Subcutaneous abdominal adipose tissue (tissue), 5 donors: ENCODE results near the gene KRT76.
"Not testable (repeated sequence)": the region's sequence is repeated elsewhere in the genome, so short reads cannot be mapped to it uniquely, and the experiment has no call there.

Experiments
- H3K27ac ChIP-seq: one replicate; pipeline ENCODE4 v1.7.0; 2013; ENCODE audit warnings: low read depth, mild to moderate bottlenecking, inconsistent platforms, low read length, moderate library complexity
- H3K27me3 ChIP-seq, 5 donors: one replicate each; pipeline ENCODE4 v1.7.0; 2013; ENCODE audit warnings: low read length in 5 of 5, inconsistent platforms in 1 of 5; ENCODE audit not compliant: control insufficient read depth in 5 of 5, insufficient read depth in 4 of 5
- H3K36me3 ChIP-seq, 5 donors: one replicate each; pipeline ENCODE4 v1.7.0; 2013; ENCODE audit warnings: low read length in 5 of 5; ENCODE audit not compliant: control insufficient read depth in 5 of 5, insufficient read depth in 5 of 5
- H3K4me1 ChIP-seq, 5 donors: one replicate each; pipeline ENCODE4 v1.7.0; 2013; ENCODE audit warnings: low read length in 5 of 5, mild to moderate bottlenecking in 3 of 5, moderate library complexity in 1 of 5; ENCODE audit not compliant: control insufficient read depth in 5 of 5, insufficient read depth in 5 of 5
- H3K4me3 ChIP-seq, 5 donors: one replicate each; pipeline ENCODE4 v1.7.0; 2013; ENCODE audit warnings: low read length in 5 of 5, low read depth in 1 of 5
- H3K9ac ChIP-seq, 5 donors: one replicate each; pipeline ENCODE4 v1.7.0; 2013; ENCODE audit warnings: low read length in 5 of 5, mild to moderate bottlenecking in 4 of 5, moderate library complexity in 3 of 5
- H3K9me3 ChIP-seq, 5 donors: one replicate each; pipeline ENCODE4 v1.7.0; 2013; ENCODE audit warnings: low read length in 5 of 5; ENCODE audit not compliant: control insufficient read depth in 5 of 5
- donor health status: healthy.
- donor health status: healthy.
- donor health status: healthy.
- donor health status: healthy.
- donor health status: healthy.

Gene KRT76

DNA sequence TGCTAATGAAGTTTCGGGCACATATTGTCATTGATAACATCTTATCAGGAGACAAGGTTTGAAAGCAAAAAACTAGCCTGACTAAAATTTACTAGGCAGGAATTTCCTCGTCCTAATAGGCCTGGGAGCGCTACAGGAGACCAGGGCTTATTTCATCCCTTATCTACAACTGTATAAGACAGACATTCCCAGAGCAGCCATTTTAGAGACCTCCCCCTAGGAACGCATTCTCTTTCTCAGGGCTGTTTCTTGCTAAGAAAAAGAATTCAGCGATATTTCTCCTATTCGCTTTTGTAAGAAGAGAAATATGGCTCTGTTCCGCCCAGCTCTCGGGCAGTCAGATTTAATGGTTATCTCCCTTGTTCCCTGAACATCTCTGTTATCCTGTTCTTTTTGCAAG, 15.9 kb downstream of the KRT76 start:
- not testable (repeated sequence) for H3K9ac ChIP-seq, H3K4me3 ChIP-seq, H3K36me3 ChIP-seq, H3K27ac ChIP-seq, H3K4me1 ChIP-seq
- Histone ChIP-seq H3K9me3 (peaks cover 3 to 19% (median 11%) of the 10 kb centered on the region in 5 donors), H3K27me3 (peaks cover 0 to 17% (median 6%) of the 10 kb centered on the region in 5 donors)

DNA sequence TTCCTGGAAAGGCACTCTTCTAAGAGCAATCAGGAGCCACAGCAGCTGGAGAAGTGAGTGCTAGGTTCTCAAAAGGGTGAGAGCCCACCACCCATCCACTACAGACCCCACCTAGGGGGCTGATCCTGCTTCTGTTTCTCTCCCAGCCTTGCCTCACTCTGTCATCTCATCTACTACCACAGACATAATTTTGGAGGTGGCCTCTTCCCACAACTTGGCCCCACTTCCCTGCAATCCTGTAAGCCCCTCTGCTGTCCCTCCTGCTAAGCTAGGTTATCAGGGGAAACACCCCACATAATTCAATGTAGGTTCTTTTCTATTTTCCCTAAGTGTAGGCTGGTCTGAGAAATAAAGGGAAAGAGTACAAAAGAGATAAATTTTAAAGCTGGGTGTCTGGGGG, 16.5 kb downstream of the KRT76 start:
- no peak overlapping the region for H3K4me3 ChIP-seq
- H3K27ac ChIP-seq: no peak overlapping the region
- H3K9me3 ChIP-seq: peaks cover 3 to 19% (median 11%) of the 10 kb centered on the region in 5 donors
- H3K27me3 ChIP-seq: peaks cover 0 to 17% (median 7%) of the 10 kb centered on the region in 5 donors
- H3K4me1 ChIP-seq: peaks cover 0 to 3% (median 0%) of the 10 kb centered on the region in 5 donors
- no peaks in the 10 kb centered on the region for H3K36me3 ChIP-seq
- no peak overlapping the region for H3K9ac ChIP-seq

DNA sequence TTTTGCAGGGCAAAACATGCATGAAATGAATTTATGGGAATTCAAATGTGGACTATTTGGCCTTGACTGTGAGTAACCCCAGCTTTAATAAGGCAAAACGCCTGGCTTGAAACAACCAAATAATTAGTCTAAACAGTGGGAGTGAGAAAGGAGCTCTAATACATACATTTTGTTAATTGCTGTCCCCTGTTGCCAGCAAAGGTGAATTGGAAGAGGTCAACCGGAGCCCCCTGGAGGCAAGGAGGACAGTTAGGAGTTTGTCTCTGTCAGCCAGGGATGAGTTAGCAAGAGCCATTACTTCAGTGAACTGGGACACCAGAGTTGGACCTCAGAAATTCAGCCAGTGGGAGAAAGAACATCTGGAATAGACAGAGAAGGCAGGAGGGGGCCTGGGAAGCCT, 17.4 kb downstream of the KRT76 start:
- Histone ChIP-seq H3K4me3 (no peak overlapping the region), H3K36me3 (no peaks in the 10 kb centered on the region), H3K4me1 (peaks cover 0 to 3% (median 0%) of the 10 kb centered on the region in 5 donors), H3K27ac (no peak overlapping the region), H3K9me3 (peaks cover 3 to 19% (median 11%) of the 10 kb centered on the region in 5 donors), H3K9ac (no peak overlapping the region), H3K27me3 (peaks cover 0 to 17% (median 7%) of the 10 kb centered on the region in 5 donors)

DNA sequence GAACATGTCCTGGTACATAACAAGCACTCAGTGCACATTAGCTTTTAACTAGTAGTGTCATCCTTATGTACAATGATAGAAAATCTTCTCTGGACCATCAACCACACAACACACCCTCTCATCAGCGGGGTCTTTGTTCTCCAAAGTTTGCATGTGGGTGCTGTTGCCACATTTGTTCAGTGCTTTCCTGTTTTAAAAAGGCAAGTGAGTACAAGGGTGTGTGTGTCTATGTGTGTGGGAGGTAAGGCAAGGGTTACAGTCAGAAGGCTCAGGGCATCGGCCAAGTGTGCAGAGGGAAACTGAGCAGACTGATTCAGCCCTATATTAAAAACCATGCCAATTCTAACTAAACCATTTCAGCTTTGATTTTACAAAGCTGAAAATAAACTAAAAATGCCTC, 17.9 kb downstream of the KRT76 start:
- H3K4me3 ChIP-seq: no peak overlapping the region
- no peak overlapping the region for H3K9ac ChIP-seq
- H3K4me1 ChIP-seq: peaks cover 0 to 3% (median 0%) of the 10 kb centered on the region in 5 donors
- peaks cover 3 to 19% (median 11%) of the 10 kb centered on the region in 5 donors for H3K9me3 ChIP-seq
- H3K27ac ChIP-seq: no peak overlapping the region
- peaks cover 0 to 17% (median 7%) of the 10 kb centered on the region in 5 donors for H3K27me3 ChIP-seq
- no peaks in the 10 kb centered on the region for H3K36me3 ChIP-seq

DNA sequence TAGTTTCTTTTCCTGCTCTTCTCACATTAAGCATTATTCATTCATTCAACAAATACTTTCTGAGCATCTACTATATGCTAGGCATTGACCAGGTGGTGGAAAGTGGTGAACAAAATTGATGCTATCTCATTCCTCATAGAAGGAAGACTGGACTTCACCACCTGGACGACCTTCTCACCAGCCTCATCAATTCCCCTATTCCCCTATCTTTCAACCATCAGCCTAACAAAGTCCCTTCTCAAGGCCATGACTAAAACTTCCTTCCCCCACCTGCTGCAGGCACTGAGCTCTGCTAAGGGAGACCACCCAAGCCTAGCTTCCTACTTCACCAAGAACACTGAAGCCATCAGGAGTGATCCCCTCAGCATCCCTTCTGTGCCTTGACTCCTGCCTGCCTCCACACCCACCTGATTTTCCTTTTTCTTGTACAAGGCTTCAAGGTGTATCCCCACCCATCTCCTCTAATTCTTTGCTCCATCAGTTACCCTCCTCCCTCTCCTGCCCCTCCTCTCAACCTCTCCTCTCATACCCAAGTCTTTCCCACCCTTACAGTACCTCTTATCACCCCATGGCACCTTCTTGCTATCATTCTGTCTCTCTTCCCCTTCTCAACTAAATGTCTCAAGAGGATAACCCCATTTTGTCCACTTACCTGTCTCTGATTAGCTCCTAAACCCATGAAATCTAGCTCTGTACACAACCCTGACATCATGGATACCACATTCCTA, 19.5 kb downstream of the KRT76 start:
- peaks cover 3 to 19% (median 11%) of the 10 kb centered on the region in 5 donors for H3K9me3 ChIP-seq
- no peak overlapping the region for H3K9ac ChIP-seq
- no peak overlapping the region for H3K4me3 ChIP-seq
- peaks cover 0 to 20% (median 7%) of the 10 kb centered on the region in 5 donors for H3K27me3 ChIP-seq
- no peak overlapping the region for H3K27ac ChIP-seq
- H3K4me1 ChIP-seq: peaks cover 0 to 10% (median 0%) of the 10 kb centered on the region in 5 donors
- H3K36me3 ChIP-seq: no peaks in the 10 kb centered on the region

DNA sequence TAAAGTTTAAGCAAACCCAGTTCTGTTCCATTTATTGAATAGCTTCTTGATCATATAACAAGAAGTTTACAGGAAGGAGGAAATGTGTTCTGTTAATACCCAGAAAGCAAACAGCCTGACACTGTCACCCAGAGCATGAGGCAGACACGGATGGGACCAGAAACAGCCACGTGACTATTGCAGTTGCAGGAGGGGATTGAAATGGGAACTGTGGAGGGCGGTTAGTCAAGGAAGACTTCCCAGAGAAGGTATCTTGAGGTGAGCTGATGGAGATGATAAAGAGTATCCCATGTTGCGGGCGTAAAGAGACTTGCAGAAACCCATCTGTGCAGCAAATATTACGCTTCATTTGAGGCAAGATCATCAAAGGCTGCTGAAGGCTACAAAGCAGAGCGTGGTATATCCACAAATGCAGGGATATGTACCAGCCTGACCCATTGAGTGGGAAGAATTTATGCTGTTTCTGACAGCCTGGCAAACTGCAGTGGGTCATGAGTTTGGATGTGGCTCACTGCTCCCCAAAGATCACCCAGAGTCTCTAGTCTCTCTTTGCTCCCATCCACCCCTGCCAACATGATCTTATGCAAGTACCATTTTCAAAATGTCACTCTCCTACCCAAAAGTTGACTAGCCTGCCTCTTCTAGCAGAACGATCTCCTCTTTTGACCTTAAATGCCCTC, 20.7 kb downstream of the KRT76 start:
- H3K9me3 ChIP-seq: peaks cover 3 to 12% (median 8%) of the 10 kb centered on the region in 5 donors
- H3K27me3 ChIP-seq: peaks cover 0 to 18% (median 7%) of the 10 kb centered on the region in 5 donors
- H3K9ac ChIP-seq: no peak overlapping the region
- no peaks in the 10 kb centered on the region for H3K36me3 ChIP-seq
- H3K27ac ChIP-seq: no peak overlapping the region
- no peak overlapping the region for H3K4me3 ChIP-seq
- H3K4me1 ChIP-seq: peaks cover 0 to 10% (median 0%) of the 10 kb centered on the region in 5 donors

DNA sequence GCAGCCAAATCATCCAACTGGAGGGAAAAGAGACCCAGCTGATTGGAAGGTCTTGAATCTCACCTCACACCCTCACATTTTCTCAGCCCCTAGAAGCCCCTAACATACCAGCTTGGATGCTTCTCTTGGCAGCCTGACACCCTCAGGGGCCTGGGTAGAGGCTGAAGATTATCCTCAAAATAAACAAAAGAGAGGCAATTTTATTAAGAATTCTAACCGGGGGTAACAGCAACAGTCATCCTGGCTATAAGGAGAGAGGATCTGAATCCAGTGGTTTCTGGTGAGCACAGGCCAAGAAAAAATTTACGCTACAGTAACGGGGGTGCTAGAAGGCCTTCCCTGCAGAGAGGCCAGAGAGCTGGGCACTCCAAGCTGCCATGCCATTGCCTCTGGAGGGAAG, 21.6 kb downstream of the KRT76 start:
- Histone ChIP-seq H3K9ac (no peak overlapping the region), H3K4me1 (peaks cover 0 to 10% (median 0%) of the 10 kb centered on the region in 5 donors), H3K4me3 (no peak overlapping the region), H3K36me3 (no peaks in the 10 kb centered on the region), H3K27ac (no peak overlapping the region), H3K9me3 (peaks cover 2 to 8% (median 6%) of the 10 kb centered on the region in 5 donors), H3K27me3 (peaks cover 0 to 18% (median 7%) of the 10 kb centered on the region in 5 donors)

DNA sequence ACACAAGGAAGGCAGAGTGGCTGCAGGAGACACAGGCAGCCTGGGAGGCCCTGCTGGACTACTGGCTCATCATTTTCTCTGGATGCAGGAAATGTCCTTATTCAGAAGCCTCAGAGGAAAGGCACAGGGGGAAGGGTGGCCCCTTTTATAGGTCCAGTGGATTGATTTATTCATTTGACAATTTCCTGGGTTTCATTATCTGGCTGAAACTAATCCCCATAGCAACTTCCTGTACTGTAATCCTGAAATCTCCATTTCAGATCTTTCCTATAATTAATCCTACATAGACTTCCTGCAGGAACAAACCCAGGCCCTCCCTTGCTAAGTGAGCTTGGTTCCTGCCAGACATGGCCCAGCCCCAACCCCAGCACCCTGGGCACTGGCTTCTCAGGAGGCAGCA, 23.0 kb downstream of the KRT76 start:
- Histone ChIP-seq H3K9ac (no peak overlapping the region), H3K27ac (no peak overlapping the region), H3K36me3 (no peaks in the 10 kb centered on the region), H3K4me3 (no peak overlapping the region), H3K9me3 (no peaks in the 10 kb centered on the region), H3K27me3 (peaks cover 0 to 18% (median 7%) of the 10 kb centered on the region in 5 donors), H3K4me1 (peaks cover 0 to 10% (median 0%) of the 10 kb centered on the region in 5 donors)

DNA sequence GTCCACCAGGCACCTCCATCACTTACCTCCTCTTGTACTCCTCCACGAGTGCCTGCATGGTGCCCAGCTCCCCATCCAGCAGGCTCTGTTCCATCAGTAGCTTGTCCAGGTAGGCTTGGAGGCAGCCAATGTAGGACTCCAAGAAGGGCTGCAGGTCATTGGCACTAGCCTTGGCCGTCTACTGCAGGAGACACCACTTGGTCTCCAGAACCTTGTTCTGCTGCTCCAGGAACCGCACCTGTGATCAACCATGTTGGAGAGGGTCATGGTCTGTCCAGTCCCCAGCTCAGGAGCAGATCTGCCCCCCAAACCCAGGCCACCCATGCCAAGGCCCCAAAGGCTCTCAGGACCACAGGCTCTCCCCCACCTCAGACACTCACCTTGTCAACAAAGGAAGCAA, 23.9 kb downstream of the KRT76 start:
- no peaks in the 10 kb centered on the region for H3K36me3 ChIP-seq
- no peak overlapping the region for H3K4me3 ChIP-seq
- no peaks in the 10 kb centered on the region for H3K9me3 ChIP-seq
- H3K27ac ChIP-seq: no peak overlapping the region
- peaks cover 0 to 10% (median 0%) of the 10 kb centered on the region in 5 donors for H3K4me1 ChIP-seq
- H3K27me3 ChIP-seq: peaks cover 0 to 18% (median 7%) of the 10 kb centered on the region in 5 donors
- H3K9ac ChIP-seq: no peak overlapping the region

DNA sequence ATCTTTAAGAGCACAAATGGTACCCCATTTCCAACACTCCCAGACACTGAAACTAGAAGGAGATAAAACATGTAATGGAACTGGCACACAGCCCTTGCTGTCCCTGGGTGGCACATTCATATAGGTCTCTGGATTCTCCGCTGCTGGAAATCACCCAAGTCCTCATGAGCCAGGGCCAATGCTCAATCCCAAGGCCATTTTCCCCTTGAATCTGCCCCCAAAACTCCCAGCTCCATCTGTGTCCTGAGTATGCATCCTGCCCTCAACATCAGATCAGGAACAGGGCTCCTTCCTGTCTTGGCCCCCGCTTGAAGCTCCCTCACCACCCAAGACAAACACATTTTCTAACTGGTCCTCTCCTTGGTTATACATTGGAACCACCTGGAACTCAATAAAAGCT, 24.6 kb downstream of the KRT76 start:
- no peaks in the 10 kb centered on the region for H3K9me3 ChIP-seq

More for the DNA sequence above, 24.6 kb downstream of the KRT76 start:
- H3K9ac ChIP-seq: no peak overlapping the region
- peaks cover 0 to 10% (median 0%) of the 10 kb centered on the region in 5 donors for H3K4me1 ChIP-seq
- H3K27ac ChIP-seq: no peak overlapping the region
- no peak overlapping the region for H3K4me3 ChIP-seq
- peaks cover 0 to 14% (median 3%) of the 10 kb centered on the region in 5 donors for H3K27me3 ChIP-seq
- H3K36me3 ChIP-seq: no peaks in the 10 kb centered on the region
